GM19193 (cell line): Measurements from ENCODE around the gene PRKG1.

Experiments used
- POLR2A ChIP-seq: IDR thresholded peaks from 4 replicates; pipeline ENCODE4 v1.6.1; 2011; ENCODE audit not compliant: insufficient read depth, insufficient read length; ENCODE audit errors: extremely low read depth

The PRKG1 gene

GRCh38 chr10:51369903-51370302 is 295.6 kb downstream of the PRKG1 start:
- TF ChIP-seq POLR2A: no peak

GRCh38 chr10:51371743-51372142 is 297.5 kb downstream of the PRKG1 start:
- TF ChIP-seq POLR2A: no peak

- no peak for TF ChIP-seq POLR2A
Observed at GRCh38 chr10:51375790-51376189, 301.5 kb downstream of the PRKG1 start.

GRCh38 chr10:51377070-51377931 is 303.0 kb downstream of the PRKG1 start:
- no peak for TF ChIP-seq POLR2A

- no peak for TF ChIP-seq POLR2A
Observed at GRCh38 chr10:51377932-51378599, 303.8 kb downstream of the PRKG1 start.

- no peak for TF ChIP-seq POLR2A
Observed at GRCh38 chr10:51382181-51382580, 307.9 kb downstream of the PRKG1 start.

DNA sequence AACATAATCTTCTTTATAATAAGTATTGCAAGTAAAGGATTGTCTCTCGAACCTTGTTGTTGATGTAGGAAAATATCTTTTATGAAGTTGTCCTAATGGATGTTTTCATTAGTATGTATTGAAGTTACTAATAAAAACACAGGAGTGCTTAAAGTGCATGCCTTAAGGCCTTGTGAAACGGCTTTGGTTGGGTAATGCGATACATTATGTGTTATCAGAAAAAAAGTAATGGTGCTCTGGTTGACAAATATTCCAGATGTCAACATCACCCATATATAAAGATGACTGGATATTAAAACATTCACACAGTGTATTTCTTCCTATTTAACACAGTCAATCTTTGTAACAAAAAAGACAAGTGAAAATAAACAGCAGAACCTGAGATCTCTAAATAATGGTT is 310.7 kb downstream of the PRKG1 start:
- TF ChIP-seq POLR2A: no peak

- TF ChIP-seq POLR2A: no peak
Observed at GRCh38 chr10:51386248-51386885, 312.1 kb downstream of the PRKG1 start.

DNA sequence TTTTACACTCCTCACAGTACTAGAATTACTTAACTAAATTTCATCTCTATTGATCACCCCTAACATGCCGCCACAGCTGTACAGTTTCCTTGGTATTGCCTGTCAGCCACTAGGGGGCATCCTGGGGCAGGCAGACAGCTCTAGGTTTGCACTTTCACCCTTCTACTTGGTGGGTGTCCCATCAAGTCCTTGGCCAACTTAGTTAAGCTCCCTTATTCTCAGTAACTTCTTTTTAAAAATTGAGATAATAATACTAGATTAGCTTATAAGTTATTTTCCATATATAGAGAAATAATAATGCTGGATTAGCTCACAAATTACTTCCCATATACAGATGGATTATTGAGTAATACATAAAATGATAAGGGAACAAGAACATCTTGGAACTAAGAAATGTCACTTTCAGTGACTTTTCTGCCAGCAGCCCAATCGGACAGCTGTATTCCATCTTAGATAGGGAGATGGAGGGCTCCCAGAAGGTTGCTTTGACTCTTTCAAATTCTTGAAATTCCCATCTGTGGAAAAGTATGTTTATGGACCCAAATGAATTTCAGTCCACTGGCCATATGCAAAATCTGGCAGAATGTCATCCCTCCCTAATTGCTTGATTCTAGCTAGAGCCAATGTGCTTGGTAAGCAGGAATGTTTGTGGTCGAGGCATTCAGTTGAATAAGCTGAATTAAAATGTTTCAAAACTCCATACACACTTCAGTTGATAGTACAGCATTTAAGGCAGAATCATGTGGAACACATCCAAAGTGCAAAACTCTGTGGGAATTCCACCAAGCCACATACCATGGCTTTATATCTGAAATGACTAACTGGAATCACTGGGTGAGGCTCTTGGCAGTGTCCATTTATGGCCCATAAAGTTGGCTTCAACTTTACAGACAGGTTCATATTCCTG is 315.4 kb downstream of the PRKG1 start:
- no peak for TF ChIP-seq POLR2A

DNA sequence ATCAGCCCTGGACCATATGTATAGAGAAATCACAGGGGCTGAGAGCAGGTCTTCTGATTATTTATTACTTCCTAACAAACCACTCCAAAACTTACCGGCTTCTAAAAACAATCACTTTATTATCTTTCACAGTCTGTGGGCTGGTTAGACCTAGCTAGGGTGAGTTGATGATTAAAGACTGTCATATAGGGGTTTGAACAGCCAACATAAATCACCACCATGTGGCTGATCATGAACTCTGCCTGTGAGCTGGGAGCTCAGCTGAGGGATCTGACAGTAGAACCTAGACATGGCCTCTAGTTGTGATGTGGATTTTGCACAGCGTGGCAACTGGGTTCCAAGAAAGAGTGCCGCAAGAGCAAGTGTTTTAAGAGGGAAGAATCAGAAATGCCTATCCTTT is 319.8 kb downstream of the PRKG1 start:
- TF ChIP-seq POLR2A: no peak

- TF ChIP-seq POLR2A: no peak
Observed at GRCh38 chr10:51397244-51397643, 323.0 kb downstream of the PRKG1 start.

GRCh38 chr10:51397695-51398094 is 323.4 kb downstream of the PRKG1 start:
- TF ChIP-seq POLR2A: no peak

GRCh38 chr10:51399840-51400239 is 325.6 kb downstream of the PRKG1 start:
- no peak for TF ChIP-seq POLR2A

DNA sequence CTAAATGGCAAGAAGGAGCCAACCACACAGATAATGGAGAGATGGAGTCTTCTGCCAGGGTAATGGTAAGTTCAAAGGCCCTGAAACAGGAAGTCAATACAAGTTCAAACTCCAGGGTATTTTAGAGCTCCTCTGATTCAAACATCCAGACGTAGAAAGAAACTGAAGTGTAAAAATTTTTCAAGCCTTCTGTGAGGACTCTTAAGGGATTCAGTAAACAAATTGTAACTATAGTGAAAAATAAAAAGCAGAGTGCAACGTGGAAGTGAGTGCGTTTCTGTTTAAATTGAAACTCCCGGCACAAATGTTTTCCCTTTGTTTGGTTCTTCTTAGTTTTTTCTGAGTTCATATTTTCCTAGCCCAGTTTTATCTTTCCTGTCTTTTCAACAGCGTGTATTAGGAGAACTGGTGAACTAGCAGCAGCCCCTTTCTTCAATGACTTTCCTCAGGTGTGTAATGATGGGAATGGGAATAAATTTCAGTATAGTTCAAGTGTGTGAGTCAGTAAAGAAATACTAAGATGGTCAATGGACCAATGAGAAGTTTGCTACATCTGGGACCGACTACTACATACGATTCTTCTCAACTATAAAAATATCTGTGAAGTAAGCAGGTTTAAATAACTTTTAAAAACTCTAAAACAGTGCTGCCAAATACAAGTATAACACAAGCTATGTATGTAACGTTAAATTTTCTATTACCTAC is 326.3 kb downstream of the PRKG1 start:
- TF ChIP-seq POLR2A: no peak
